OCI-LY7 (cell line): Measurements from ENCODE around the gene IGFL4. TPM values are rescaled to one million over a fixed set of nuclear protein-coding genes. Genes with fewer than 3 reads are reported as not detected.

ENCODE experiments used
- BruUV-seq: library from RNA; stranded (reverse); fragments of 400-500 nt; replicated peaks from 2 replicates; lab custom pipeline; 2021; lab: Mats Ljungman, UMichigan
- CTCF ChIA-PET: fragments of 300-600 bp; sonication (Branson Sonifier 250); formaldehyde crosslinking; loops from one replicate; lab custom pipeline; 2022; ENCODE audit warnings: antibody characterized with exemption; ENCODE audit not compliant: unreplicated experiment; lab: Charles Lee
- POLR2A ChIA-PET: fragments of 300-600 bp; sonication (Branson Sonifier 250); formaldehyde crosslinking; loops from one replicate; lab custom pipeline; 2022; ENCODE audit warnings: antibody characterized with exemption; lab: Charles Lee
- DNase-seq: peaks from one replicate; pipeline ENCODE4 v3.0.0-alpha.2; 2015; ENCODE audit warnings: low spot score
- H2AFZ ChIP-seq: fragments of 200-600 bp; sonication (generic), shearing (Covaris generic); 2 replicates; pipeline ENCODE4 v1.6.1; 2014; ENCODE audit warnings: mild to moderate bottlenecking, antibody characterized with exemption, low read length, moderate library complexity
- H3K27ac ChIP-seq: fragments of 200-600 bp; sonication (generic); 2 replicates; pipeline ENCODE4 v1.5.1; 2014; ENCODE audit warnings: mixed run types, low read depth, mild to moderate bottlenecking, moderate library complexity, low read length, inconsistent platforms; ENCODE audit not compliant: poor library complexity, severe bottlenecking
- H3K36me3 ChIP-seq: fragments of 200-600 bp; sonication (generic); 2 replicates; pipeline ENCODE4 v1.6.1; 2014; ENCODE audit warnings: mild to moderate bottlenecking, antibody characterized with exemption, low read length, moderate library complexity, mixed read lengths; ENCODE audit not compliant: insufficient read depth
- H3K4me1 ChIP-seq: fragments of 200-600 bp; sonication (generic); 2 replicates; pipeline ENCODE4 v1.5.1; 2014; ENCODE audit warnings: mild to moderate bottlenecking, low read length; ENCODE audit not compliant: insufficient read depth, poor library complexity, severe bottlenecking
- H3K4me2 ChIP-seq: fragments of 200-600 bp; sonication (generic); 2 replicates; pipeline ENCODE4 v1.6.1; 2014; ENCODE audit warnings: mild to moderate bottlenecking, low read length
- H3K4me3 ChIP-seq: fragments of 200-600 bp; sonication (generic); 2 replicates; pipeline ENCODE4 v1.5.1; 2014; ENCODE audit warnings: mild to moderate bottlenecking, low read depth, low read length; ENCODE audit not compliant: poor library complexity, severe bottlenecking
- H3K79me2 ChIP-seq: fragments of 200-600 bp; sonication (generic); 2 replicates; pipeline ENCODE4 v1.6.1; 2016; ENCODE audit warnings: low read depth, mild to moderate bottlenecking, low read length, moderate library complexity, mixed read lengths; ENCODE audit not compliant: insufficient read depth
- H3K9me2 ChIP-seq: fragments of 200-600 bp; sonication (generic); 2 replicates; pipeline ENCODE4 v1.6.1; 2016; ENCODE audit warnings: mild to moderate bottlenecking, low read length, mixed read lengths; ENCODE audit not compliant: insufficient read depth
- H3K9me3 ChIP-seq: fragments of 200-600 bp; sonication (generic); 2 replicates; pipeline ENCODE4 v1.6.1; 2014; ENCODE audit warnings: mild to moderate bottlenecking, mixed run types, low read length, mixed read lengths
- H4K20me1 ChIP-seq: fragments of 200-600 bp; sonication (generic); 2 replicates; pipeline ENCODE4 v1.6.1; 2014; ENCODE audit warnings: mild to moderate bottlenecking, antibody characterized with exemption, low read length, moderate library complexity, mixed read lengths; ENCODE audit not compliant: insufficient read depth
- CTCF ChIP-seq: fragments of 200-600 bp; sonication (generic); conservative IDR thresholded peaks from 2 replicates; pipeline ENCODE4 v1.5.1; 2014; ENCODE audit warnings: mild to moderate bottlenecking, antibody characterized with exemption, low read length, moderate library complexity, mixed read lengths
- EZH2phosphoT487 ChIP-seq: fragments of 200-600 bp; sonication (generic); IDR thresholded peaks from 2 replicates; pipeline ENCODE4 v1.6.1; 2018; ENCODE audit warnings: low read depth, borderline replicate concordance, mild to moderate bottlenecking, mixed run types, antibody characterized with exemption, low read length, moderate library complexity, mixed read lengths
- intact Hi-C: fragments of 100-400 bp; cut with micrococcal nuclease; formaldehyde crosslinking; loops from one replicate; pipeline ENCODE4 v1.10.0; 2022; ENCODE audit not compliant: unreplicated experiment
- total RNA-seq, 2 experiments: library from RNA; depleted of rRNA in 1 of 2; stranded (reverse); fragments of >200 nt in 1 of 2; shearing (Covaris generic) in 1 of 2; gene quantifications; 2 replicates each; pipeline ENCODE4 v1.2.3, GENCODE V29; 2014 to 2022

The IGFL4 gene
- total RNA-seq, 2 experiments from 2014 or later = not detected

- Histone ChIP-seq H4K20me1 (no peaks in the 10 kb centered on the region), H3K9me3 (no peaks in the 10 kb centered on the region), H3K36me3 (peaks cover 6% of the 10 kb centered on the region; the same call in 1 of the 2 replicates), H3K4me1 (peaks cover 19% of the 10 kb centered on the region), H3K4me3 (no peak overlapping the region), H3K4me2 (peak overlapping the region; percentile 79; the same call in 1 of the 2 replicates), H3K9me2 (no peaks in the 10 kb centered on the region), H2AFZ (no peak overlapping the region), H3K27ac (no peak overlapping the region), H3K79me2 (peaks cover 8% of the 10 kb centered on the region; the same call in 1 of the 2 replicates)
- TF ChIP-seq EZH2phosphoT487 = no peak
- TF ChIP-seq CTCF = no peak
- ChIA-PET CTCF (no interaction called here), POLR2A (no interaction called here)
- DNase-seq = no peak
- intact Hi-C loops = loop anchor here (5.0 kb wide), 1 partner anchor 72 kb away; no protein-coding TSS in a partner anchor
- BruUV-seq = no TSS peak
Measured at GRCh38 chr19:45999653-46000121, 41.1 kb downstream of the IGFL4 start.

- no peak for DNase-seq
Measured at GRCh38 chr19:45998834-45999233, 42.0 kb downstream of the IGFL4 start.

More at GRCh38 chr19:45998834-45999233, 42.0 kb downstream of the IGFL4 start:
- peaks cover 19% of the 10 kb centered on the region for H3K4me1 ChIP-seq
- no peaks in the 10 kb centered on the region for H4K20me1 ChIP-seq
- no peak overlapping the region for H3K27ac ChIP-seq
- H3K4me2 ChIP-seq = no peak overlapping the region
- no peak for TF ChIP-seq CTCF
- TF ChIP-seq EZH2phosphoT487 = no peak
- no peaks in the 10 kb centered on the region for H3K9me2 ChIP-seq
- peaks cover 6% of the 10 kb centered on the region; the same call in 1 of the 2 replicates for H3K36me3 ChIP-seq
- intact Hi-C loops = loop anchor here (5.0 kb wide), 1 partner anchor 72 kb away; no protein-coding TSS in a partner anchor
- CTCF ChIA-PET = no interaction called here
- no TSS peak for BruUV-seq
- H3K4me3 ChIP-seq = no peak overlapping the region
- no peak overlapping the region for H2AFZ ChIP-seq
- POLR2A ChIA-PET = no interaction called here
- no peaks in the 10 kb centered on the region for H3K9me3 ChIP-seq
- H3K79me2 ChIP-seq = peaks cover 8% of the 10 kb centered on the region; the same call in 1 of the 2 replicates
